ENCODE data around the gene PLEKHA1.

GRCh38 chr10:122477436-122477835 lies 102.9 kb downstream of the PLEKHA1 start:
- no peak for TF ChIP-seq ZNF114 (CRISPR knock-in tag; IDR thresholded peaks at IDR 0.05)
- TF ChIP-seq POLR2AphosphoS5 (IDR thresholded peaks at IDR 0.05; ENCODE audit: low read depth) = no peak
- no peak for TF ChIP-seq CTCF (conservative IDR thresholded peaks at IDR 0.05; ENCODE audit: low read depth in 2 of 2)
- no peak for TF ChIP-seq EZH2 (IDR thresholded peaks at IDR 0.05; ENCODE audit: low read depth, unreplicated experiment)
- TF ChIP-seq REST (IDR thresholded peaks at IDR 0.05; ENCODE audit: unreplicated experiment) = no peak
- no peak for TF ChIP-seq CREB1 (CRISPR knock-in tag; IDR thresholded peaks at IDR 0.05; ENCODE audit: low read depth)
- no peak for TF ChIP-seq EZH2phosphoT487 (IDR thresholded peaks at IDR 0.05; ENCODE audit: unreplicated experiment)
- no peak for TF ChIP-seq NANOG (IDR thresholded peaks at IDR 0.05; ENCODE audit: borderline replicate concordance)
- no peak for TF ChIP-seq ETS1 (IDR thresholded peaks at IDR 0.05)
- TF ChIP-seq ZNF331 (CRISPR knock-in tag; IDR thresholded peaks at IDR 0.05; ENCODE audit: low read depth) = no peak
- no peak for TF ChIP-seq JUNB (IDR thresholded peaks at IDR 0.05; ENCODE audit: unreplicated experiment)
